HG03342 (cell line): ENCODE measurements around the gene TNPO1.

Source experiments
- ATAC-seq: cut with Tn5 transposase; IDR thresholded peaks from one replicate; pipeline ENCODE4 v1.9.1; 2021; ENCODE audit warnings: mild to moderate bottlenecking, moderate library complexity; ENCODE audit not compliant: unreplicated experiment

TNPO1 gene

GRCh38 chr5:72850113-72850512 lies 33.7 kb downstream of the TNPO1 start:
- ATAC-seq: no peak

- no peak for ATAC-seq
Measured at GRCh38 chr5:72852356-72852755, 35.9 kb downstream of the TNPO1 start.

GRCh38 chr5:72854419-72854818 lies 38.0 kb downstream of the TNPO1 start:
- no peak for ATAC-seq

GRCh38 chr5:72855821-72856220 lies 39.4 kb downstream of the TNPO1 start:
- no peak for ATAC-seq

GRCh38 chr5:72857396-72857795 lies 40.9 kb downstream of the TNPO1 start:
- ATAC-seq: no peak

- ATAC-seq: no peak
Measured at GRCh38 chr5:72859127-72859526, 42.7 kb downstream of the TNPO1 start.

- ATAC-seq: no peak
Measured at GRCh38 chr5:72860499-72860898, 44.0 kb downstream of the TNPO1 start.

GRCh38 chr5:72871366-72872024 lies 55.0 kb downstream of the TNPO1 start:
- ATAC-seq: no peak

- no peak for ATAC-seq
Measured at GRCh38 chr5:72878854-72879253, 62.4 kb downstream of the TNPO1 start.

- no peak for ATAC-seq
Measured at GRCh38 chr5:72882989-72883388, 66.5 kb downstream of the TNPO1 start.

GRCh38 chr5:72883850-72884249 lies 67.4 kb downstream of the TNPO1 start:
- ATAC-seq: no peak

GRCh38 chr5:72884892-72885291 lies 68.4 kb downstream of the TNPO1 start:
- no peak for ATAC-seq

GRCh38 chr5:72885824-72886223 lies 69.4 kb downstream of the TNPO1 start:
- ATAC-seq: no peak

- no peak for ATAC-seq
Measured at GRCh38 chr5:72888595-72888994, 72.1 kb downstream of the TNPO1 start.

- ATAC-seq: no peak
Measured at GRCh38 chr5:72889324-72889723, 72.9 kb downstream of the TNPO1 start.

- ATAC-seq: no peak
Measured at GRCh38 chr5:72892846-72893245, 76.4 kb downstream of the TNPO1 start.

GRCh38 chr5:72895758-72896157 lies 79.3 kb downstream of the TNPO1 start:
- no peak for ATAC-seq

- no peak for ATAC-seq
Measured at GRCh38 chr5:72906806-72907205, 90.3 kb downstream of the TNPO1 start.

- ATAC-seq: no peak
Measured at GRCh38 chr5:72908664-72909063, 92.2 kb downstream of the TNPO1 start.

- ATAC-seq: no peak
Measured at GRCh38 chr5:72917371-72917776, 100.9 kb downstream of the TNPO1 start.

GRCh38 chr5:72920690-72921502 lies 104.4 kb downstream of the TNPO1 start:
- no peak for ATAC-seq

- no peak for ATAC-seq
Measured at GRCh38 chr5:72921886-72922285, 105.4 kb downstream of the TNPO1 start.
